ENCODE measurements around the gene PKM. TPM values are rescaled to one million over a fixed set of nuclear protein-coding genes. Genes with fewer than 3 reads are reported as not detected.

Gene PKM
- total and polyA plus RNA-seq, 2 donors from 2014 or later = 799 to 1,124 TPM

GRCh38 chr15:72202801-72203506 lies 28.0 kb downstream of the PKM start:
- FAIRE-seq = no peak
- peaks cover 14 to 70% (median 53%) of the 10 kb centered on the region in 3 donors for H3K36me3 ChIP-seq (ENCODE audit: control insufficient read depth in 2 of 3, insufficient read depth in 3 of 3, low read length in 3 of 3)
- peak in 1 of 5 donors; percentile 24 for DNase-seq

GRCh38 chr15:72202302-72202701 lies 28.7 kb downstream of the PKM start:
- H3K27ac ChIP-seq (ENCODE audit: low read depth in 2 of 2, low read length in 2 of 2) = no peak overlapping the region
- DNase-seq = peak in 2 of 5 donors; percentile 43 to 74
- intact Hi-C loops (cut with DNase I) = no loop called here

More at GRCh38 chr15:72202801-72203506, 28.0 kb downstream of the PKM start:
- H3K4me3 ChIP-seq (ENCODE audit: low read length in 3 of 3) = no peak overlapping the region
- intact Hi-C loops (cut with DNase I) = no loop called here
- peaks cover 0 to 11% (median 0%) of the 10 kb centered on the region in 3 donors for H3K4me1 ChIP-seq (ENCODE audit: control insufficient read depth in 2 of 3, insufficient read depth in 2 of 3, low read depth in 1 of 3, low read length in 3 of 3)
- no peaks in the 10 kb centered on the region for H3K27me3 ChIP-seq (ENCODE audit: control insufficient read depth, insufficient read depth, low read length)
- H3K9ac ChIP-seq (ENCODE audit: low read length in 3 of 3) = no peak overlapping the region
- no peaks in the 10 kb centered on the region for H3K9me3 ChIP-seq (ENCODE audit: control insufficient read depth in 2 of 3, insufficient read depth in 1 of 3, low read length in 3 of 3)
- TF ChIP-seq CTCF (IDR thresholded peaks at IDR 0.05; ENCODE audit: borderline replicate concordance, extremely low read depth, insufficient read depth) = no peak
- H3K27ac ChIP-seq (ENCODE audit: low read depth in 2 of 2, low read length in 2 of 2) = peak overlapping the region; percentile 26 to 56

GRCh38 chr15:72201391-72201921 lies 29.5 kb downstream of the PKM start:
- no peaks in the 10 kb centered on the region for H3K27me3 ChIP-seq (ENCODE audit: control insufficient read depth, insufficient read depth, low read length)
- no peak overlapping the region for H3K4me3 ChIP-seq (ENCODE audit: low read length in 3 of 3)
- no peak overlapping the region for H3K9ac ChIP-seq (ENCODE audit: low read length in 3 of 3)
- H3K9me3 ChIP-seq (ENCODE audit: control insufficient read depth in 2 of 3, insufficient read depth in 1 of 3, low read length in 3 of 3) = no peaks in the 10 kb centered on the region
- intact Hi-C loops (cut with DNase I) = no loop called here
- peaks cover 0 to 19% (median 0%) of the 10 kb centered on the region in 3 donors for H3K4me1 ChIP-seq (ENCODE audit: control insufficient read depth in 2 of 3, insufficient read depth in 2 of 3, low read depth in 1 of 3, low read length in 3 of 3)
- no peak for TF ChIP-seq CTCF (IDR thresholded peaks at IDR 0.05; ENCODE audit: borderline replicate concordance, extremely low read depth, insufficient read depth)
- DNase-seq (peak in 1 of 5 donors; percentile 23), FAIRE-seq (no peak)
- H3K36me3 ChIP-seq (ENCODE audit: control insufficient read depth in 2 of 3, insufficient read depth in 3 of 3, low read length in 3 of 3) = peaks cover 7 to 55% (median 39%) of the 10 kb centered on the region in 3 donors
- no peak overlapping the region for H3K27ac ChIP-seq (ENCODE audit: low read depth in 2 of 2, low read length in 2 of 2)

More at GRCh38 chr15:72202302-72202701, 28.7 kb downstream of the PKM start:
- Histone ChIP-seq H3K4me1 (ENCODE audit: control insufficient read depth in 2 of 3, insufficient read depth in 2 of 3, low read depth in 1 of 3, low read length in 3 of 3) (peaks cover 0 to 12% (median 0%) of the 10 kb centered on the region in 3 donors), H3K27me3 (ENCODE audit: control insufficient read depth, insufficient read depth, low read length) (no peaks in the 10 kb centered on the region), H3K9me3 (ENCODE audit: control insufficient read depth in 2 of 3, insufficient read depth in 1 of 3, low read length in 3 of 3) (no peaks in the 10 kb centered on the region), H3K9ac (ENCODE audit: low read length in 3 of 3) (no peak overlapping the region), H3K36me3 (ENCODE audit: control insufficient read depth in 2 of 3, insufficient read depth in 3 of 3, low read length in 3 of 3) (peaks cover 13 to 64% (median 47%) of the 10 kb centered on the region in 3 donors), H3K4me3 (ENCODE audit: low read length in 3 of 3) (no peak overlapping the region)
- no peak for FAIRE-seq
- TF ChIP-seq CTCF (IDR thresholded peaks at IDR 0.05; ENCODE audit: borderline replicate concordance, extremely low read depth, insufficient read depth) = no peak

Measured in kidney (tissue), 14 donors.